Upper lobe of right lung (tissue), 1 donor: Measurements from ENCODE around the gene PDILT. TPM values are rescaled to one million over a fixed set of nuclear protein-coding genes. Genes with fewer than 3 reads are reported as not detected.

ENCODE experiments used
- ATAC-seq: fragments of 200-7000 bp; cut with Tn5 transposase; one replicate; pipeline ENCODE4 v1.9.1; 2020; ENCODE audit warnings: mild to moderate bottlenecking, moderate library complexity
- DNase-seq: peaks from one replicate; pipeline ENCODE4 v3.0.0-alpha.2; 2020
- H3K27ac ChIP-seq: fragments of 200-600 bp; one replicate; pipeline ENCODE4 v1.8.0; 2022
- H3K27me3 ChIP-seq: fragments of 200-600 bp; one replicate; pipeline ENCODE4 v1.8.0; 2022; ENCODE audit warnings: mild to moderate bottlenecking
- H3K36me3 ChIP-seq: fragments of 200-600 bp; one replicate; pipeline ENCODE4 v1.8.0; 2022
- H3K4me1 ChIP-seq: fragments of 200-600 bp; one replicate; pipeline ENCODE4 v1.8.0; 2022
- H3K4me3 ChIP-seq: fragments of 200-600 bp; one replicate; pipeline ENCODE4 v1.8.0; 2022; ENCODE audit warnings: mild to moderate bottlenecking
- H3K9me3 ChIP-seq: fragments of 200-600 bp; one replicate; pipeline ENCODE4 v1.8.0; 2022
- CTCF ChIP-seq: fragments of 200-600 bp; IDR thresholded peaks from one replicate; pipeline ENCODE4 v1.8.0; 2022; ENCODE audit warnings: antibody characterized with exemption
- intact Hi-C: fragments of 100-400 bp; cut with DNase I; formaldehyde crosslinking; loops from one replicate; pipeline ENCODE4 v1.11.0; 2022
- total RNA-seq: library from RNA; stranded (reverse); fragmentation: NEBNext Ultra II Directional; extraction: Animal tissue kit (Norgen Biotek cat#: 25700); gene quantifications from one replicate; pipeline ENCODE4 v1.2.1, GENCODE V29; 2021
- donor health status: DM: no; HTN: yes; CAD: no; lungs with severe emphysema.

PDILT gene
- total RNA-seq, 1 donor from 2014 or later = not detected

DNA sequence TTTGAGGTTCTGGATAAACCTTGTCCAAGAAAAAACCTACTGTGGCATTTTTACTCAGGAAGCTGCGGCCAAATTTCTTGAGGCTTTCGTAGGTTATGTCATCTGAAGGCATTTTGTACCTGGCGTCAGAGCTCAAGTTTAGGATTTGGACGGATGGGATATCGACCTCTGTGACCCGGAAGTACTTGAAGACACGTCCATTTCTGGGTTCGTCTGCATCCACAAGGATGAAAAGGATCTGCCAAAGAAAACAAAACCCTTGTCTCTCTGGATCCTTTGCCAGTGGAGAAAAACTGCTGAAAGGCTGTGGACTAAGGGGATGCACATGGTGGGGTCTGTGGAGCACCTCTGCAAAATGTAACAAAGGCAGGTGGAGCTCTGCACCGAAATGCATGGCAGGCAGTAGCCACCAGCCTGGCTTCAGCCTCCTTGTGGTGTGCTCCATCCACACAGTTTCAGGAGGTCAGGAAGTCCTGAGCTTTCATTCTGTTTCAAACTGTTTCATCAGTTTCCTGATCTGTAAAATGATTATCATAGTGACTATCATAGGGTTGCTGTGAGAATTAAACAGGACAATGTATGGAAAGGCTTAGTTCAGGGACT is 35.0 kb downstream of the PDILT start:
- Histone ChIP-seq H3K9me3 (no peaks in the 10 kb centered on the region), H3K4me3 (no peak overlapping the region), H3K36me3 (no peaks in the 10 kb centered on the region), H3K27me3 (no peaks in the 10 kb centered on the region), H3K4me1 (no peaks in the 10 kb centered on the region), H3K27ac (no peak overlapping the region)
- intact Hi-C loops = no loop called here
- DNase-seq (no peak), ATAC-seq (no peak)
- no peak for TF ChIP-seq CTCF

GRCh38 chr16:20364051-20364450 is 40.5 kb downstream of the PDILT start:
- Histone ChIP-seq H3K9me3 (no peaks in the 10 kb centered on the region), H3K4me3 (no peak overlapping the region), H3K36me3 (no peaks in the 10 kb centered on the region), H3K27me3 (no peaks in the 10 kb centered on the region), H3K4me1 (no peaks in the 10 kb centered on the region), H3K27ac (no peak overlapping the region)
- ATAC-seq (no peak), DNase-seq (no peak)
- no peak for TF ChIP-seq CTCF
- intact Hi-C loops = no loop called here

GRCh38 chr16:20363191-20363590 is 41.3 kb downstream of the PDILT start:
- DNase-seq = no peak
- TF ChIP-seq CTCF = no peak
- Histone ChIP-seq H3K27me3 (peaks cover under 1% of the 10 kb centered on the region), H3K36me3 (no peaks in the 10 kb centered on the region), H3K4me1 (no peaks in the 10 kb centered on the region), H3K9me3 (no peaks in the 10 kb centered on the region), H3K27ac (no peak overlapping the region), H3K4me3 (no peak overlapping the region)
- no peak for ATAC-seq
- intact Hi-C loops = no loop called here

- ATAC-seq (no peak), DNase-seq (no peak)
- Histone ChIP-seq H3K9me3 (no peaks in the 10 kb centered on the region), H3K36me3 (no peaks in the 10 kb centered on the region), H3K27ac (no peak overlapping the region), H3K4me1 (no peaks in the 10 kb centered on the region), H3K27me3 (peaks cover 6% of the 10 kb centered on the region), H3K4me3 (no peak overlapping the region)
- intact Hi-C loops = no loop called here
- TF ChIP-seq CTCF = peak; percentile 18
Measured at GRCh38 chr16:20359997-20360396, 44.5 kb downstream of the PDILT start.

DNA sequence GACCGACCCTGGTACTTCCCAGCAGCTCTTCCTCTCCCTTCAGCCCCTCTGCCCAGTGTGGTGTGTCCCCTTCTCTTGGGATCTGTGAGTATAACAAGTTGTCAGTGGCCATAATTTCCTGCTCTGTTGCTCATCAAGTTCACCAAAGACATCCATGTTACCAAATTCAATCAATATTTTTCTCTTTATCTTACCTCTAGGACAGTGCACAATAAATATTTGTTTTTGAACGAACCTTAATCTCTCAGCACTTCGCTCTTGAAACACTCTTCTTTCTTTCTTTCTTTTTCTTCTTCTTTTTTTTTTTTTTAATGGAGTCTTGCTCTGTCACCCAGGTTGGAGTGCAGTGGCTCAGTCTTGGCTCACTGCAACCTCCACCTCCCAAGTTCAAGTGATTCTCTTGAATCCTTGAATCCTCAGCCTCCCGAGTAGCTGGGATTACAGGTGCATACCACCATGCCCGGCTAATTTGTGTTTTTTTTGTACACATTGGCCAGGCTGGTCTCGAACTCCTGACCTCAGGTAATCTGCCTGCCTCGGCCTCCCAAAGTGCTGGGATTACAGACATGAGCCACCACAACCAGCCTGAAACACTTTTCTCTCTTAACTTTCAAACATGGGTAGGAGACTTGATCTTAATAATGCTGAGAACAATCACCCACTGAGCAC is 49.3 kb downstream of the PDILT start:
- DNase-seq (no peak), ATAC-seq (no peak)
- Histone ChIP-seq H3K9me3 (no peaks in the 10 kb centered on the region), H3K27ac (no peak overlapping the region), H3K36me3 (no peaks in the 10 kb centered on the region), H3K27me3 (peaks cover 6% of the 10 kb centered on the region), H3K4me1 (no peaks in the 10 kb centered on the region), H3K4me3 (no peak overlapping the region)
- intact Hi-C loops = no loop called here
- TF ChIP-seq CTCF = no peak
